Upper lobe of right lung (tissue), 1 donor: Measurements from ENCODE around the gene PRAC2. TPM values are rescaled to one million over a fixed set of nuclear protein-coding genes. Genes with fewer than 3 reads are reported as not detected.

Experiments
- ATAC-seq: fragments of 200-7000 bp; cut with Tn5 transposase; one replicate; pipeline ENCODE4 v1.9.1; 2020; ENCODE audit warnings: mild to moderate bottlenecking, moderate library complexity
- DNase-seq: peaks from one replicate; pipeline ENCODE4 v3.0.0-alpha.2; 2020
- H3K27ac ChIP-seq: fragments of 200-600 bp; one replicate; pipeline ENCODE4 v1.8.0; 2022
- H3K27me3 ChIP-seq: fragments of 200-600 bp; one replicate; pipeline ENCODE4 v1.8.0; 2022; ENCODE audit warnings: mild to moderate bottlenecking
- H3K36me3 ChIP-seq: fragments of 200-600 bp; one replicate; pipeline ENCODE4 v1.8.0; 2022
- H3K4me1 ChIP-seq: fragments of 200-600 bp; one replicate; pipeline ENCODE4 v1.8.0; 2022
- H3K4me3 ChIP-seq: fragments of 200-600 bp; one replicate; pipeline ENCODE4 v1.8.0; 2022; ENCODE audit warnings: mild to moderate bottlenecking
- H3K9me3 ChIP-seq: fragments of 200-600 bp; one replicate; pipeline ENCODE4 v1.8.0; 2022
- CTCF ChIP-seq: fragments of 200-600 bp; IDR thresholded peaks from one replicate; pipeline ENCODE4 v1.8.0; 2022; ENCODE audit warnings: antibody characterized with exemption
- intact Hi-C: fragments of 100-400 bp; cut with DNase I; formaldehyde crosslinking; loops from one replicate; pipeline ENCODE4 v1.11.0; 2022
- total RNA-seq: library from RNA; stranded (reverse); fragmentation: NEBNext Ultra II Directional; extraction: Animal tissue kit (Norgen Biotek cat#: 25700); gene quantifications from one replicate; pipeline ENCODE4 v1.2.1, GENCODE V29; 2021
- donor health status: DM: no; HTN: yes; CAD: no; lungs with severe emphysema.

PRAC2 gene
- total RNA-seq, 1 donor from 2014 or later = not detected

GRCh38 chr17:48726114-48726915 is 3.3 kb downstream of the PRAC2 start:
- H3K27ac ChIP-seq = no peak overlapping the region
- no peak overlapping the region for H3K4me3 ChIP-seq
- ATAC-seq = no peak
- H3K36me3 ChIP-seq = no peaks in the 10 kb centered on the region
- peaks cover 19% of the 10 kb centered on the region for H3K4me1 ChIP-seq
- H3K9me3 ChIP-seq = no peaks in the 10 kb centered on the region
- intact Hi-C loops = no loop called here
- DNase-seq = no peak
- TF ChIP-seq CTCF = no peak
- H3K27me3 ChIP-seq = peaks cover 99% of the 10 kb centered on the region

- Histone ChIP-seq H3K9me3 (no peaks in the 10 kb centered on the region), H3K27ac (no peak overlapping the region), H3K27me3 (peaks cover 99% of the 10 kb centered on the region), H3K36me3 (no peaks in the 10 kb centered on the region), H3K4me1 (peaks cover 19% of the 10 kb centered on the region), H3K4me3 (no peak overlapping the region)
- no peak for DNase-seq
- TF ChIP-seq CTCF = no peak
- intact Hi-C loops = no loop called here
- no peak for ATAC-seq
These were observed 3.9 kb downstream of the PRAC2 start for GRCh38 chr17:48726916-48727286.

GRCh38 chr17:48727415-48728175 is 4.6 kb downstream of the PRAC2 start:
- intact Hi-C loops = no loop called here
- H3K4me1 ChIP-seq = peaks cover 19% of the 10 kb centered on the region
- ATAC-seq = no peak
- H3K36me3 ChIP-seq = no peaks in the 10 kb centered on the region
- no peak overlapping the region for H3K4me3 ChIP-seq
- no peak overlapping the region for H3K27ac ChIP-seq
- no peak for DNase-seq
- H3K9me3 ChIP-seq = no peaks in the 10 kb centered on the region
- peaks cover 99% of the 10 kb centered on the region for H3K27me3 ChIP-seq
- TF ChIP-seq CTCF = no peak

GRCh38 chr17:48728232-48729231 is 5.5 kb downstream of the PRAC2 start, which contains the start of gene HOXB13:
TSS of gene HOXB13 (minus strand) at chr17:48728750. CDS start at chr17:48728593, 157 bp downstream.
- DNase-seq (no peak), ATAC-seq (no peak)
- Histone ChIP-seq H3K27me3 (peaks cover 99% of the 10 kb centered on the region), H3K36me3 (no peaks in the 10 kb centered on the region), H3K4me1 (peaks cover 21% of the 10 kb centered on the region), H3K9me3 (no peaks in the 10 kb centered on the region), H3K27ac (no peak within 1 kb of the TSS), H3K4me3 (no peak within 1 kb of the TSS)
- intact Hi-C loops = no loop called here
- TF ChIP-seq CTCF = no peak
